ENCODE data around the gene ZNRD2.

- TF ChIP-seq, protein P1, sequence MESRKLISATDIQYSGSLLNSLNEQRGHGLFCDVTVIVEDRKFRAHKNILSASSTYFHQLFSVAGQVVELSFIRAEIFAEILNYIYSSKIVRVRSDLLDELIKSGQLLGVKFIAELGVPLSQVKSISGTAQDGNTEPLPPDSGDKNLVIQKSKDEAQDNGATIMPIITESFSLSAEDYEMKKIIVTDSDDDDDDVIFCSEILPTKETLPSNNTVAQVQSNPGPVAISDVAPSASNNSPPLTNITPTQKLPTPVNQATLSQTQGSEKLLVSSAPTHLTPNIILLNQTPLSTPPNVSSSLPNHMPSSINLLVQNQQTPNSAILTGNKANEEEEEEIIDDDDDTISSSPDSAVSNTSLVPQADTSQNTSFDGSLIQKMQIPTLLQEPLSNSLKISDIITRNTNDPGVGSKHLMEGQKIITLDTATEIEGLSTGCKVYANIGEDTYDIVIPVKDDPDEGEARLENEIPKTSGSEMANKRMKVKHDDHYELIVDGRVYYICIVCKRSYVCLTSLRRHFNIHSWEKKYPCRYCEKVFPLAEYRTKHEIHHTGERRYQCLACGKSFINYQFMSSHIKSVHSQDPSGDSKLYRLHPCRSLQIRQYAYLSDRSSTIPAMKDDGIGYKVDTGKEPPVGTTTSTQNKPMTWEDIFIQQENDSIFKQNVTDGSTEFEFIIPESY (IDR thresholded peaks at IDR 0.05; ENCODE audit: extremely low read depth, insufficient replicate concordance, low read length): no peak
- TF ChIP-seq, protein P2, sequence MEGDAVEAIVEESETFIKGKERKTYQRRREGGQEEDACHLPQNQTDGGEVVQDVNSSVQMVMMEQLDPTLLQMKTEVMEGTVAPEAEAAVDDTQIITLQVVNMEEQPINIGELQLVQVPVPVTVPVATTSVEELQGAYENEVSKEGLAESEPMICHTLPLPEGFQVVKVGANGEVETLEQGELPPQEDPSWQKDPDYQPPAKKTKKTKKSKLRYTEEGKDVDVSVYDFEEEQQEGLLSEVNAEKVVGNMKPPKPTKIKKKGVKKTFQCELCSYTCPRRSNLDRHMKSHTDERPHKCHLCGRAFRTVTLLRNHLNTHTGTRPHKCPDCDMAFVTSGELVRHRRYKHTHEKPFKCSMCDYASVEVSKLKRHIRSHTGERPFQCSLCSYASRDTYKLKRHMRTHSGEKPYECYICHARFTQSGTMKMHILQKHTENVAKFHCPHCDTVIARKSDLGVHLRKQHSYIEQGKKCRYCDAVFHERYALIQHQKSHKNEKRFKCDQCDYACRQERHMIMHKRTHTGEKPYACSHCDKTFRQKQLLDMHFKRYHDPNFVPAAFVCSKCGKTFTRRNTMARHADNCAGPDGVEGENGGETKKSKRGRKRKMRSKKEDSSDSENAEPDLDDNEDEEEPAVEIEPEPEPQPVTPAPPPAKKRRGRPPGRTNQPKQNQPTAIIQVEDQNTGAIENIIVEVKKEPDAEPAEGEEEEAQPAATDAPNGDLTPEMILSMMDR (IDR thresholded peaks at IDR 0.05 in 2 of 3, conservative IDR thresholded peaks at IDR 0.05 in 1 of 3; ENCODE audit: borderline replicate concordance in 1 of 3, insufficient read depth in 1 of 3, low read depth in 2 of 3, low read length in 2 of 3): no peak
- TF ChIP-seq POLR2AphosphoS5 (IDR thresholded peaks at IDR 0.05; ENCODE audit: low read depth, low read length) (no peak), ZNF274 (IDR thresholded peaks at IDR 0.05; ENCODE audit: low read depth, low read length) (no peak)
Observed at GRCh38 chr11:65577756-65578109, 7.5 kb downstream of the ZNRD2 start.
